Activated CD4-positive, alpha-beta memory T cell treated with anti-CD3 and anti-CD28 coated beads for 36 hours (primary cell): ENCODE results near the gene DOCK2. TPM values are rescaled to one million over a fixed set of nuclear protein-coding genes. Genes with fewer than 3 reads are reported as not detected.

ENCODE experiments used
- CTCF ChIA-PET: fragments of 350-600 bp; sonication (Branson Sonifier 250); formaldehyde crosslinking; loops from one replicate; lab custom pipeline; 2021; ENCODE audit warnings: antibody characterized with exemption, inconsistent platforms; lab: Charles Lee
- POLR2A ChIA-PET: fragments of 350-600 bp; sonication (Branson Sonifier 250); formaldehyde crosslinking; loops from one replicate; lab custom pipeline; 2021; ENCODE audit warnings: antibody characterized with exemption; lab: Charles Lee
- DNase-seq: peaks from one replicate; pipeline ENCODE4 v3.0.0-alpha.2; 2020
- H3K27ac Mint-ChIP-seq: one replicate; pipeline ENCODE4 v1.8.0; 2021; ENCODE audit warnings: mixed read lengths
- H3K27me3 Mint-ChIP-seq: one replicate; pipeline ENCODE4 v1.8.0; 2021; ENCODE audit warnings: mixed read lengths
- H3K36me3 Mint-ChIP-seq: one replicate; pipeline ENCODE4 v1.8.0; 2021; ENCODE audit warnings: mixed read lengths
- H3K4me1 Mint-ChIP-seq: one replicate; pipeline ENCODE4 v1.8.0; 2021; ENCODE audit warnings: low read depth, mixed read lengths
- H3K4me3 Mint-ChIP-seq: one replicate; pipeline ENCODE4 v1.8.0; 2021; ENCODE audit warnings: mild to moderate bottlenecking, mixed read lengths
- H3K9me3 Mint-ChIP-seq: one replicate; pipeline ENCODE4 v1.8.0; 2021; ENCODE audit warnings: mixed read lengths
- intact Hi-C: fragments of 100-400 bp; cut with micrococcal nuclease; formaldehyde crosslinking; loops from one replicate; pipeline ENCODE4 v1.15.1; 2023
- total RNA-seq, 2 experiments: library from RNA; stranded (reverse); gene quantifications; one replicate each; pipeline ENCODE4 v1.2.3, GENCODE V29; 2021

Gene DOCK2
- total RNA-seq, 2 experiments from 2014 or later = 191 to 205 TPM

GRCh38 chr5:169992789-169993484 lies 355.9 kb downstream of the DOCK2 start:
- Mint-ChIP-seq H3K27me3 (no peaks in the 10 kb centered on the region), H3K4me3 (no peak overlapping the region), H3K9me3 (no peaks in the 10 kb centered on the region), H3K36me3 (peaks cover 40% of the 10 kb centered on the region), H3K4me1 (no peaks in the 10 kb centered on the region), H3K27ac (no peak overlapping the region)
- intact Hi-C loops = no loop called here
- DNase-seq = no peak
- ChIA-PET POLR2A (no interaction called here), CTCF (no interaction called here)

GRCh38 chr5:169993485-169993790 lies 356.4 kb downstream of the DOCK2 start:
- H3K36me3 Mint-ChIP-seq = peaks cover 45% of the 10 kb centered on the region
- intact Hi-C loops = no loop called here
- H3K4me1 Mint-ChIP-seq = no peaks in the 10 kb centered on the region
- no peak for DNase-seq
- ChIA-PET CTCF (no interaction called here), POLR2A (no interaction called here)
- H3K27ac Mint-ChIP-seq = no peak overlapping the region
- H3K27me3 Mint-ChIP-seq = no peaks in the 10 kb centered on the region
- H3K4me3 Mint-ChIP-seq = no peak overlapping the region
- no peaks in the 10 kb centered on the region for H3K9me3 Mint-ChIP-seq

- Mint-ChIP-seq H3K4me1 (no peaks in the 10 kb centered on the region), H3K27me3 (no peaks in the 10 kb centered on the region), H3K9me3 (no peaks in the 10 kb centered on the region), H3K27ac (no peak overlapping the region), H3K36me3 (peaks cover 60% of the 10 kb centered on the region), H3K4me3 (no peak overlapping the region)
- CTCF ChIA-PET = no interaction called here
- DNase-seq = no peak
- POLR2A ChIA-PET = no interaction called here
- intact Hi-C loops = no loop called here
Measured at GRCh38 chr5:169997798-169998197, 360.7 kb downstream of the DOCK2 start.

GRCh38 chr5:169999621-170000020 lies 362.5 kb downstream of the DOCK2 start:
- no peak overlapping the region for H3K27ac Mint-ChIP-seq
- H3K4me1 Mint-ChIP-seq = no peaks in the 10 kb centered on the region
- no peak for DNase-seq
- intact Hi-C loops = no loop called here
- CTCF ChIA-PET = no interaction called here
- no peak overlapping the region for H3K4me3 Mint-ChIP-seq
- no peaks in the 10 kb centered on the region for H3K27me3 Mint-ChIP-seq
- peaks cover 64% of the 10 kb centered on the region for H3K36me3 Mint-ChIP-seq
- peaks cover 3% of the 10 kb centered on the region for H3K9me3 Mint-ChIP-seq
- POLR2A ChIA-PET = no interaction called here

GRCh38 chr5:170000155-170000554 lies 363.1 kb downstream of the DOCK2 start:
- H3K36me3 Mint-ChIP-seq = peaks cover 63% of the 10 kb centered on the region
- peaks cover 3% of the 10 kb centered on the region for H3K9me3 Mint-ChIP-seq
- intact Hi-C loops = no loop called here
- POLR2A ChIA-PET = no interaction called here
- H3K4me1 Mint-ChIP-seq = no peaks in the 10 kb centered on the region
- no peak overlapping the region for H3K4me3 Mint-ChIP-seq
- H3K27ac Mint-ChIP-seq = no peak overlapping the region
- CTCF ChIA-PET = no interaction called here
- H3K27me3 Mint-ChIP-seq = no peaks in the 10 kb centered on the region
- DNase-seq = no peak

- no peak for DNase-seq
- Mint-ChIP-seq H3K36me3 (peaks cover 54% of the 10 kb centered on the region), H3K27ac (no peak overlapping the region), H3K4me1 (no peaks in the 10 kb centered on the region), H3K4me3 (no peak overlapping the region), H3K27me3 (no peaks in the 10 kb centered on the region), H3K9me3 (peaks cover 3% of the 10 kb centered on the region)
- ChIA-PET CTCF (no interaction called here), POLR2A (no interaction called here)
- intact Hi-C loops = no loop called here
Measured at GRCh38 chr5:170006021-170006420, 368.9 kb downstream of the DOCK2 start.

GRCh38 chr5:170008376-170008775 lies 371.3 kb downstream of the DOCK2 start:
- POLR2A ChIA-PET = no interaction called here
- H3K9me3 Mint-ChIP-seq = peaks cover 3% of the 10 kb centered on the region
- H3K4me1 Mint-ChIP-seq = no peaks in the 10 kb centered on the region
- peaks cover 44% of the 10 kb centered on the region for H3K36me3 Mint-ChIP-seq
- H3K4me3 Mint-ChIP-seq = no peak overlapping the region
- DNase-seq = no peak
- CTCF ChIA-PET = no interaction called here
- no peak overlapping the region for H3K27ac Mint-ChIP-seq
- H3K27me3 Mint-ChIP-seq = no peaks in the 10 kb centered on the region
- intact Hi-C loops = no loop called here

GRCh38 chr5:170010595-170010994 lies 373.5 kb downstream of the DOCK2 start:
- POLR2A ChIA-PET = no interaction called here
- H3K36me3 Mint-ChIP-seq = peaks cover 37% of the 10 kb centered on the region
- no peaks in the 10 kb centered on the region for H3K4me1 Mint-ChIP-seq
- no peaks in the 10 kb centered on the region for H3K27me3 Mint-ChIP-seq
- no peaks in the 10 kb centered on the region for H3K9me3 Mint-ChIP-seq
- CTCF ChIA-PET = no interaction called here
- intact Hi-C loops = no loop called here
- no peak overlapping the region for H3K4me3 Mint-ChIP-seq
- no peak overlapping the region for H3K27ac Mint-ChIP-seq
- no peak for DNase-seq

GRCh38 chr5:170011751-170012150 lies 374.7 kb downstream of the DOCK2 start:
- ChIA-PET POLR2A (no interaction called here), CTCF (no interaction called here)
- Mint-ChIP-seq H3K4me3 (no peak overlapping the region), H3K4me1 (no peaks in the 10 kb centered on the region), H3K36me3 (peaks cover 37% of the 10 kb centered on the region), H3K27me3 (no peaks in the 10 kb centered on the region), H3K9me3 (no peaks in the 10 kb centered on the region), H3K27ac (no peak overlapping the region)
- intact Hi-C loops = no loop called here
- DNase-seq = no peak

- no peaks in the 10 kb centered on the region for H3K9me3 Mint-ChIP-seq
- no peak overlapping the region for H3K4me3 Mint-ChIP-seq
- peaks cover 36% of the 10 kb centered on the region for H3K36me3 Mint-ChIP-seq
- intact Hi-C loops = no loop called here
- H3K27me3 Mint-ChIP-seq = no peaks in the 10 kb centered on the region
- ChIA-PET POLR2A (no interaction called here), CTCF (no interaction called here)
- no peaks in the 10 kb centered on the region for H3K4me1 Mint-ChIP-seq
- no peak for DNase-seq
- H3K27ac Mint-ChIP-seq = no peak overlapping the region
Measured at GRCh38 chr5:170012622-170013021, 375.5 kb downstream of the DOCK2 start.

- no peaks in the 10 kb centered on the region for H3K9me3 Mint-ChIP-seq
- no peak overlapping the region for H3K27ac Mint-ChIP-seq
- no peaks in the 10 kb centered on the region for H3K4me1 Mint-ChIP-seq
- DNase-seq = no peak
- H3K4me3 Mint-ChIP-seq = no peak overlapping the region
- H3K36me3 Mint-ChIP-seq = peaks cover 46% of the 10 kb centered on the region
- intact Hi-C loops = no loop called here
- ChIA-PET CTCF (no interaction called here), POLR2A (no interaction called here)
- H3K27me3 Mint-ChIP-seq = no peaks in the 10 kb centered on the region
Measured at GRCh38 chr5:170020423-170020822, 383.3 kb downstream of the DOCK2 start.

GRCh38 chr5:170021506-170021905 lies 384.4 kb downstream of the DOCK2 start:
- ChIA-PET POLR2A (no interaction called here), CTCF (no interaction called here)
- Mint-ChIP-seq H3K27ac (no peak overlapping the region), H3K9me3 (no peaks in the 10 kb centered on the region), H3K27me3 (no peaks in the 10 kb centered on the region), H3K4me3 (no peak overlapping the region), H3K4me1 (no peaks in the 10 kb centered on the region), H3K36me3 (peaks cover 46% of the 10 kb centered on the region)
- no peak for DNase-seq
- intact Hi-C loops = no loop called here

- POLR2A ChIA-PET = no interaction called here
- H3K4me3 Mint-ChIP-seq = no peak overlapping the region
Measured at GRCh38 chr5:170025853-170026252, 388.8 kb downstream of the DOCK2 start.

More at GRCh38 chr5:170025853-170026252, 388.8 kb downstream of the DOCK2 start:
- DNase-seq = no peak
- H3K9me3 Mint-ChIP-seq = no peaks in the 10 kb centered on the region
- peaks cover 53% of the 10 kb centered on the region for H3K36me3 Mint-ChIP-seq
- intact Hi-C loops = no loop called here
- CTCF ChIA-PET = no interaction called here
- no peak overlapping the region for H3K27ac Mint-ChIP-seq
- H3K27me3 Mint-ChIP-seq = no peaks in the 10 kb centered on the region
- H3K4me1 Mint-ChIP-seq = no peaks in the 10 kb centered on the region
